ENCODE results near the gene UAP1L1.

The UAP1L1 gene

GRCh38 chr9:137042751-137043727 is 34.3 kb upstream of the UAP1L1 start:
- no peak for DNase-seq (ENCODE audit: low read depth)

GRCh38 chr9:137044037-137044436 is 33.3 kb upstream of the UAP1L1 start:
- no peak for DNase-seq (ENCODE audit: low read depth)

GRCh38 chr9:137044502-137045177 is 32.7 kb upstream of the UAP1L1 start:
- DNase-seq (ENCODE audit: low read depth) = no peak

GRCh38 chr9:137045294-137046087 is 31.8 kb upstream of the UAP1L1 start:
- no peak for DNase-seq (ENCODE audit: low read depth)

GRCh38 chr9:137046088-137046787 is 31.1 kb upstream of the UAP1L1 start, which contains the start of gene NPDC1:
Gene NPDC1 (minus strand): TSS chr9:137046177. CDS start chr9:137045989, 188 bp downstream.
- DNase-seq (ENCODE audit: low read depth) = no peak

GRCh38 chr9:137048655-137049543 is 28.4 kb upstream of the UAP1L1 start:
- DNase-seq (ENCODE audit: low read depth) = no peak

- DNase-seq (ENCODE audit: low read depth) = no peak
Observed at GRCh38 chr9:137049544-137050449, 27.5 kb upstream of the UAP1L1 start.

GRCh38 chr9:137050570-137050969 is 26.7 kb upstream of the UAP1L1 start:
- DNase-seq (ENCODE audit: low read depth) = no peak

- DNase-seq (ENCODE audit: low read depth) = no peak
Observed at GRCh38 chr9:137051145-137051724, 26.1 kb upstream of the UAP1L1 start.

GRCh38 chr9:137052293-137052692 is 25.0 kb upstream of the UAP1L1 start:
- DNase-seq (ENCODE audit: low read depth) = no peak

- DNase-seq (ENCODE audit: low read depth) = no peak
Observed at GRCh38 chr9:137052998-137053943, 24.0 kb upstream of the UAP1L1 start.

GRCh38 chr9:137053944-137054931 is 23.1 kb upstream of the UAP1L1 start, which contains the start of gene ENTPD2:
Gene ENTPD2 (minus strand): TSS chr9:137054061. CDS start chr9:137053997, 64 bp downstream.
- no peak for DNase-seq (ENCODE audit: low read depth)

GRCh38 chr9:137054932-137055384 is 22.4 kb upstream of the UAP1L1 start:
- DNase-seq (ENCODE audit: low read depth) = no peak

- no peak for DNase-seq (ENCODE audit: low read depth)
Observed at GRCh38 chr9:137055385-137056364, 21.6 kb upstream of the UAP1L1 start.

- no peak for DNase-seq (ENCODE audit: low read depth)
Observed at GRCh38 chr9:137056739-137057415, 20.4 kb upstream of the UAP1L1 start.

Data from CMK (cell line).